C1 segment of cervical spinal cord (tissue), 14 donors: ENCODE data around the gene MAGI1.

Source experiments
- DNase-seq, 14 donors: peaks; one replicate each; lab custom pipeline; 2025; lab: John Stamatoyannopoulos, UW

MAGI1 gene

GRCh38 chr3:65843732-65844131 is 195.0 kb downstream of the MAGI1 start:
- no peak for DNase-seq

GRCh38 chr3:65837604-65838003 is 201.1 kb downstream of the MAGI1 start:
- no peak for DNase-seq

- no peak for DNase-seq
These were observed 202.7 kb downstream of the MAGI1 start for GRCh38 chr3:65836047-65836446.

- no peak for DNase-seq
These were observed 204.8 kb downstream of the MAGI1 start for GRCh38 chr3:65833761-65834505.

GRCh38 chr3:65831733-65832425 is 206.8 kb downstream of the MAGI1 start:
- DNase-seq = no peak

- DNase-seq = peak in 1 of 14 donors; percentile 30
These were observed 207.6 kb downstream of the MAGI1 start for GRCh38 chr3:65830948-65831732.

- DNase-seq = no peak
These were observed 209.5 kb downstream of the MAGI1 start for GRCh38 chr3:65829228-65829627.

- DNase-seq = no peak
These were observed 210.0 kb downstream of the MAGI1 start for GRCh38 chr3:65828706-65829105.

- DNase-seq = no peak
These were observed 211.6 kb downstream of the MAGI1 start for GRCh38 chr3:65827076-65827475.

- no peak for DNase-seq
These were observed 214.6 kb downstream of the MAGI1 start for GRCh38 chr3:65824166-65824565.

- no peak for DNase-seq
These were observed 218.1 kb downstream of the MAGI1 start for GRCh38 chr3:65820600-65820999.

- no peak for DNase-seq
These were observed 218.8 kb downstream of the MAGI1 start for GRCh38 chr3:65819896-65820295.

GRCh38 chr3:65817553-65818126 is 221.1 kb downstream of the MAGI1 start:
- no peak for DNase-seq

- no peak for DNase-seq
These were observed 222.5 kb downstream of the MAGI1 start for GRCh38 chr3:65816208-65816607.

GRCh38 chr3:65814845-65815578 is 223.7 kb downstream of the MAGI1 start:
- no peak for DNase-seq

- DNase-seq = no peak
These were observed 226.8 kb downstream of the MAGI1 start for GRCh38 chr3:65811892-65812291.

- DNase-seq = peak in 9 of 14 donors; percentile 9 to 67 (median 29)
These were observed 227.5 kb downstream of the MAGI1 start for GRCh38 chr3:65811086-65811761.

GRCh38 chr3:65810302-65810701 is 228.4 kb downstream of the MAGI1 start:
- no peak for DNase-seq

GRCh38 chr3:65809641-65810150 is 229.0 kb downstream of the MAGI1 start:
- no peak for DNase-seq

GRCh38 chr3:65808824-65809223 is 229.9 kb downstream of the MAGI1 start:
- DNase-seq = no peak

GRCh38 chr3:65808407-65808806 is 230.3 kb downstream of the MAGI1 start:
- DNase-seq = no peak
